ENCODE measurements around the gene POU2F3.

DNA sequence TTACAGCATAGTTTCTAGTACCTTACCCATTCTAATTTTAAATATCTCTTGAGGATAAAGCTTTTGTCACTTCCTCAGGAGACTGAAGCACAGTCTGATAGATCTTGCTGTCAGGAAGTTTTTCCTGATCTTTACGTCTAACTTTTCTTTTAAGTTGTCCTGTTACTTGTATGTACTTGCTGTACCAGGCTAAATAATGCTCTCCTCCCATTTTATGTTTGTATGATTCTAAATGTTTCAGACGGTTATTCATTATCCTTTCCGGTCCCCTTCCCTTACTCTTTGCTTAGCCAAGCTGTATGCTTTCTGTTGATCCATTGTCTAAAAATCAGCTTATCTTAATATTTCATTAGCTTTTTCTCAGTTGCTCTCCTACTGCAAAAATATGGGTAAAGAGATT lies 102.3 kb downstream of the POU2F3 start:
- TF ChIP-seq RORA (CRISPR knock-in tag; IDR thresholded peaks at IDR 0.05) (no peak), EHMT2 (IDR thresholded peaks at IDR 0.05; ENCODE audit: borderline replicate concordance, low read depth, low read length) (no peak), BRCA1 (CRISPR knock-in tag; IDR thresholded peaks at IDR 0.05) (no peak), ZZZ3 (CRISPR knock-in tag; IDR thresholded peaks at IDR 0.05; ENCODE audit: borderline replicate concordance) (no peak), MAFK (conservative IDR thresholded peaks at IDR 0.05 in 1 of 2, IDR thresholded peaks at IDR 0.05 in 1 of 2; ENCODE audit: low read length in 2 of 2) (no peak), ZNF772 (CRISPR knock-in tag; IDR thresholded peaks at IDR 0.05) (no peak), POLR2A (IDR thresholded peaks at IDR 0.05; ENCODE audit: insufficient read depth in 1 of 2, low read depth in 2 of 2, low read length in 2 of 2) (no peak), ZNF780A (CRISPR knock-in tag; IDR thresholded peaks at IDR 0.05) (no peak), GLI4 (CRISPR knock-in tag; IDR thresholded peaks at IDR 0.05; ENCODE audit: borderline replicate concordance) (no peak)
- TF ChIP-seq, protein P1, sequence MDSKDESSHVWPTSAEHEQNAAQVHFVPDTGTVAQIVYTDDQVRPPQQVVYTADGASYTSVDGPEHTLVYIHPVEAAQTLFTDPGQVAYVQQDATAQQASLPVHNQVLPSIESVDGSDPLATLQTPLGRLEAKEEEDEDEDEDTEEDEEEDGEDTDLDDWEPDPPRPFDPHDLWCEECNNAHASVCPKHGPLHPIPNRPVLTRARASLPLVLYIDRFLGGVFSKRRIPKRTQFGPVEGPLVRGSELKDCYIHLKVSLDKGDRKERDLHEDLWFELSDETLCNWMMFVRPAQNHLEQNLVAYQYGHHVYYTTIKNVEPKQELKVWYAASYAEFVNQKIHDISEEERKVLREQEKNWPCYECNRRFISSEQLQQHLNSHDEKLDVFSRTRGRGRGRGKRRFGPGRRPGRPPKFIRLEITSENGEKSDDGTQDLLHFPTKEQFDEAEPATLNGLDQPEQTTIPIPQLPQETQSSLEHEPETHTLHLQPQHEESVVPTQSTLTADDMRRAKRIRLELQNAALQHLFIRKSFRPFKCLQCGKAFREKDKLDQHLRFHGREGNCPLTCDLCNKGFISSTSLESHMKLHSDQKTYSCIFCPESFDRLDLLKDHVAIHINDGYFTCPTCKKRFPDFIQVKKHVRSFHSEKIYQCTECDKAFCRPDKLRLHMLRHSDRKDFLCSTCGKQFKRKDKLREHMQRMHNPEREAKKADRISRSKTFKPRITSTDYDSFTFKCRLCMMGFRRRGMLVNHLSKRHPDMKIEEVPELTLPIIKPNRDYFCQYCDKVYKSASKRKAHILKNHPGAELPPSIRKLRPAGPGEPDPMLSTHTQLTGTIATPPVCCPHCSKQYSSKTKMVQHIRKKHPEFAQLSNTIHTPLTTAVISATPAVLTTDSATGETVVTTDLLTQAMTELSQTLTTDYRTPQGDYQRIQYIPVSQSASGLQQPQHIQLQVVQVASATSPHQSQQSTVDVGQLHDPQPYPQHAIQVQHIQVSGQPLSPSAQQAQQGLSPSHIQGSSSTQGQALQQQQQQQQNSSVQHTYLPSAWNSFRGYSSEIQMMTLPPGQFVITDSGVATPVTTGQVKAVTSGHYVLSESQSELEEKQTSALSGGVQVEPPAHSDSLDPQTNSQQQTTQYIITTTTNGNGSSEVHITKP (CRISPR knock-in tag; IDR thresholded peaks at IDR 0.05; ENCODE audit: low read depth): no peak
- TF ChIP-seq, protein P2, sequence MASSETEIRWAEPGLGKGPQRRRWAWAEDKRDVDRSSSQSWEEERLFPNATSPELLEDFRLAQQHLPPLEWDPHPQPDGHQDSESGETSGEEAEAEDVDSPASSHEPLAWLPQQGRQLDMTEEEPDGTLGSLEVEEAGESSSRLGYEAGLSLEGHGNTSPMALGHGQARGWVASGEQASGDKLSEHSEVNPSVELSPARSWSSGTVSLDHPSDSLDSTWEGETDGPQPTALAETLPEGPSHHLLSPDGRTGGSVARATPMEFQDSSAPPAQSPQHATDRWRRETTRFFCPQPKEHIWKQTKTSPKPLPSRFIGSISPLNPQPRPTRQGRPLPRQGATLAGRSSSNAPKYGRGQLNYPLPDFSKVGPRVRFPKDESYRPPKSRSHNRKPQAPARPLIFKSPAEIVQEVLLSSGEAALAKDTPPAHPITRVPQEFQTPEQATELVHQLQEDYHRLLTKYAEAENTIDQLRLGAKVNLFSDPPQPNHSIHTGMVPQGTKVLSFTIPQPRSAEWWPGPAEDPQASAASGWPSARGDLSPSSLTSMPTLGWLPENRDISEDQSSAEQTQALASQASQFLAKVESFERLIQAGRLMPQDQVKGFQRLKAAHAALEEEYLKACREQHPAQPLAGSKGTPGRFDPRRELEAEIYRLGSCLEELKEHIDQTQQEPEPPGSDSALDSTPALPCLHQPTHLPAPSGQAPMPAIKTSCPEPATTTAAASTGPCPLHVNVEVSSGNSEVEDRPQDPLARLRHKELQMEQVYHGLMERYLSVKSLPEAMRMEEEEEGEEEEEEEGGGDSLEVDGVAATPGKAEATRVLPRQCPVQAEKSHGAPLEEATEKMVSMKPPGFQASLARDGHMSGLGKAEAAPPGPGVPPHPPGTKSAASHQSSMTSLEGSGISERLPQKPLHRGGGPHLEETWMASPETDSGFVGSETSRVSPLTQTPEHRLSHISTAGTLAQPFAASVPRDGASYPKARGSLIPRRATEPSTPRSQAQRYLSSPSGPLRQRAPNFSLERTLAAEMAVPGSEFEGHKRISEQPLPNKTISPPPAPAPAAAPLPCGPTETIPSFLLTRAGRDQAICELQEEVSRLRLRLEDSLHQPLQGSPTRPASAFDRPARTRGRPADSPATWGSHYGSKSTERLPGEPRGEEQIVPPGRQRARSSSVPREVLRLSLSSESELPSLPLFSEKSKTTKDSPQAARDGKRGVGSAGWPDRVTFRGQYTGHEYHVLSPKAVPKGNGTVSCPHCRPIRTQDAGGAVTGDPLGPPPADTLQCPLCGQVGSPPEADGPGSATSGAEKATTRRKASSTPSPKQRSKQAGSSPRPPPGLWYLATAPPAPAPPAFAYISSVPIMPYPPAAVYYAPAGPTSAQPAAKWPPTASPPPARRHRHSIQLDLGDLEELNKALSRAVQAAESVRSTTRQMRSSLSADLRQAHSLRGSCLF (CRISPR knock-in tag; IDR thresholded peaks at IDR 0.05; ENCODE audit: borderline replicate concordance): no peak
- TF ChIP-seq, protein P3, sequence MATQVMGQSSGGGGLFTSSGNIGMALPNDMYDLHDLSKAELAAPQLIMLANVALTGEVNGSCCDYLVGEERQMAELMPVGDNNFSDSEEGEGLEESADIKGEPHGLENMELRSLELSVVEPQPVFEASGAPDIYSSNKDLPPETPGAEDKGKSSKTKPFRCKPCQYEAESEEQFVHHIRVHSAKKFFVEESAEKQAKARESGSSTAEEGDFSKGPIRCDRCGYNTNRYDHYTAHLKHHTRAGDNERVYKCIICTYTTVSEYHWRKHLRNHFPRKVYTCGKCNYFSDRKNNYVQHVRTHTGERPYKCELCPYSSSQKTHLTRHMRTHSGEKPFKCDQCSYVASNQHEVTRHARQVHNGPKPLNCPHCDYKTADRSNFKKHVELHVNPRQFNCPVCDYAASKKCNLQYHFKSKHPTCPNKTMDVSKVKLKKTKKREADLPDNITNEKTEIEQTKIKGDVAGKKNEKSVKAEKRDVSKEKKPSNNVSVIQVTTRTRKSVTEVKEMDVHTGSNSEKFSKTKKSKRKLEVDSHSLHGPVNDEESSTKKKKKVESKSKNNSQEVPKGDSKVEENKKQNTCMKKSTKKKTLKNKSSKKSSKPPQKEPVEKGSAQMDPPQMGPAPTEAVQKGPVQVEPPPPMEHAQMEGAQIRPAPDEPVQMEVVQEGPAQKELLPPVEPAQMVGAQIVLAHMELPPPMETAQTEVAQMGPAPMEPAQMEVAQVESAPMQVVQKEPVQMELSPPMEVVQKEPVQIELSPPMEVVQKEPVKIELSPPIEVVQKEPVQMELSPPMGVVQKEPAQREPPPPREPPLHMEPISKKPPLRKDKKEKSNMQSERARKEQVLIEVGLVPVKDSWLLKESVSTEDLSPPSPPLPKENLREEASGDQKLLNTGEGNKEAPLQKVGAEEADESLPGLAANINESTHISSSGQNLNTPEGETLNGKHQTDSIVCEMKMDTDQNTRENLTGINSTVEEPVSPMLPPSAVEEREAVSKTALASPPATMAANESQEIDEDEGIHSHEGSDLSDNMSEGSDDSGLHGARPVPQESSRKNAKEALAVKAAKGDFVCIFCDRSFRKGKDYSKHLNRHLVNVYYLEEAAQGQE (IDR thresholded peaks at IDR 0.05; ENCODE audit: borderline replicate concordance in 1 of 2, low read depth in 1 of 2, low read length in 2 of 2): no peak
- TF ChIP-seq, protein P4, sequence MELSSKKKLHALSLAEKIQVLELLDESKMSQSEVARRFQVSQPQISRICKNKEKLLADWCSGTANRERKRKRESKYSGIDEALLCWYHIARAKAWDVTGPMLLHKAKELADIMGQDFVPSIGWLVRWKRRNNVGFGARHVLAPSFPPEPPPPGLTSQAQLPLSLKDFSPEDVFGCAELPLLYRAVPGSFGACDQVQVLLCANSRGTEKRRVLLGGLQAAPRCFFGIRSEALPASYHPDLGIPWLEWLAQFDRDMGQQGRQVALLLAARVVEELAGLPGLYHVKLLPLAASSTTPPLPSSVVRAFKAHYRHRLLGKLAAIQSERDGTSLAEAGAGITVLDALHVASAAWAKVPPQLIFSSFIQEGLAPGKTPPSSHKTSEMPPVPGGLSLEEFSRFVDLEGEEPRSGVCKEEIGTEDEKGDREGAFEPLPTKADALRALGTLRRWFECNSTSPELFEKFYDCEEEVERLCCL (CRISPR knock-in tag; IDR thresholded peaks at IDR 0.05; ENCODE audit: borderline replicate concordance): no peak
